ENCODE results near the gene CACNA1I. TPM values are rescaled to one million over a fixed set of nuclear protein-coding genes. Genes with fewer than 3 reads are reported as not detected.

CACNA1I gene
- total RNA-seq, 2 donors from 2014 or later = 0.08 TPM; not detected in 1

- no peaks in the 10 kb centered on the region for H3K27me3 ChIP-seq
- no peak overlapping the region for H3K4me3 ChIP-seq
- no peaks in the 10 kb centered on the region for H3K36me3 ChIP-seq
- peaks cover 8 to 26% of the 10 kb centered on the region in 2 donors for H3K9me3 ChIP-seq
- no peak overlapping the region for H3K27ac ChIP-seq
- peaks cover 0 to 4% of the 10 kb centered on the region in 2 donors for H3K4me1 ChIP-seq
- no peak for DNase-seq (ENCODE audit: low spot score)
- TF ChIP-seq, protein P1, sequence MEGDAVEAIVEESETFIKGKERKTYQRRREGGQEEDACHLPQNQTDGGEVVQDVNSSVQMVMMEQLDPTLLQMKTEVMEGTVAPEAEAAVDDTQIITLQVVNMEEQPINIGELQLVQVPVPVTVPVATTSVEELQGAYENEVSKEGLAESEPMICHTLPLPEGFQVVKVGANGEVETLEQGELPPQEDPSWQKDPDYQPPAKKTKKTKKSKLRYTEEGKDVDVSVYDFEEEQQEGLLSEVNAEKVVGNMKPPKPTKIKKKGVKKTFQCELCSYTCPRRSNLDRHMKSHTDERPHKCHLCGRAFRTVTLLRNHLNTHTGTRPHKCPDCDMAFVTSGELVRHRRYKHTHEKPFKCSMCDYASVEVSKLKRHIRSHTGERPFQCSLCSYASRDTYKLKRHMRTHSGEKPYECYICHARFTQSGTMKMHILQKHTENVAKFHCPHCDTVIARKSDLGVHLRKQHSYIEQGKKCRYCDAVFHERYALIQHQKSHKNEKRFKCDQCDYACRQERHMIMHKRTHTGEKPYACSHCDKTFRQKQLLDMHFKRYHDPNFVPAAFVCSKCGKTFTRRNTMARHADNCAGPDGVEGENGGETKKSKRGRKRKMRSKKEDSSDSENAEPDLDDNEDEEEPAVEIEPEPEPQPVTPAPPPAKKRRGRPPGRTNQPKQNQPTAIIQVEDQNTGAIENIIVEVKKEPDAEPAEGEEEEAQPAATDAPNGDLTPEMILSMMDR (IDR thresholded peaks at IDR 0.05) = no peak
Measured at GRCh38 chr22:39669432-39669831, 98.9 kb downstream of the CACNA1I start.

DNA sequence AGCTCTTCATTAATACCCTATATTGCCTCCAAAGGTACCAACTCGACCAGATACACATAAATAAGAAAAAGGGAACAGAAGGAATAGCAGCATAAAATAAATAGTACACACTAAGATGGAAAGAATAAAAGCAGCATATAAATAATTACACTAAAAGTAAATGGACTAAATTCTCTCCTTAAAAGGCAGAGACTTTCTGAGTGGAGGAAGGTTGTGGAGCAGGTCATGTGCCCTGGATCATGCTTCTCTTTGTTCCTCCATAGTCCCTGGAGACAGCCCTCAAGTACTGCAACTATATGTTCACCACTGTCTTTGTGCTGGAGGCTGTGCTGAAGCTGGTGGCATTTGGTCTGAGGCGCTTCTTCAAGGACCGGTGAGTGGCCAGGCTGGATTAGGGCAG lies 101.4 kb downstream of the CACNA1I start:
- H3K27me3 ChIP-seq = no peaks in the 10 kb centered on the region
- DNase-seq (ENCODE audit: low spot score) = no peak
- no peaks in the 10 kb centered on the region for H3K36me3 ChIP-seq
- H3K9me3 ChIP-seq = peaks cover 8 to 26% of the 10 kb centered on the region in 2 donors
- H3K4me1 ChIP-seq = no peaks in the 10 kb centered on the region
- no peak overlapping the region for H3K4me3 ChIP-seq
- no peak overlapping the region for H3K27ac ChIP-seq
- TF ChIP-seq, protein P1 (IDR thresholded peaks at IDR 0.05) = no peak

DNA sequence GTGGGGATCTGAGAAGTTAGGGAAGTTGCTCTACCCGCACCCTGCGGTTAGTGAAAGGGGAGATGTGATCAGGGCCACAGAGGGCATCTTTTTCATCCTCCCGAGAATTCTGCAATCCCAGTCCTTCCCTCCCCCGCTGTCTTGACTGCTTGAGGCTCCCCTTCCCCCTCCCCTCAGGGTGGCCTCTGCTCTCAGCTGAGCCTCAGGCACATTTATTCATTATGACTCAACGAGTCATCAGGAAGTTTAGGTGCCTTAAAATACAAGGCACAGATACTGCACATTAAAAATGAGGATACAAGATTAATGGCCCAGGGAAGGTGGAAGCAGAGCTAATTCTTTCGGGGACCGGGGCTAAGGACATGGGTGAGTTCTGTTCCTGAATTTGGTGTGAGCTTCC lies 104.0 kb downstream of the CACNA1I start:
- no peak overlapping the region for H3K4me3 ChIP-seq
- no peak for DNase-seq (ENCODE audit: low spot score)
- H3K4me1 ChIP-seq = no peaks in the 10 kb centered on the region
- no peak overlapping the region for H3K27ac ChIP-seq
- no peaks in the 10 kb centered on the region for H3K27me3 ChIP-seq
- H3K36me3 ChIP-seq = no peaks in the 10 kb centered on the region
- TF ChIP-seq, protein P1 (IDR thresholded peaks at IDR 0.05) = no peak
- peaks cover 8 to 26% of the 10 kb centered on the region in 2 donors for H3K9me3 ChIP-seq

GRCh38 chr22:39675947-39676346 lies 105.4 kb downstream of the CACNA1I start:
- Histone ChIP-seq H3K4me3 (no peak overlapping the region), H3K4me1 (no peaks in the 10 kb centered on the region), H3K9me3 (peaks cover 8 to 21% of the 10 kb centered on the region in 2 donors), H3K27me3 (no peaks in the 10 kb centered on the region), H3K36me3 (no peaks in the 10 kb centered on the region), H3K27ac (no peak overlapping the region)
- TF ChIP-seq, protein P1 (IDR thresholded peaks at IDR 0.05) = no peak
- no peak for DNase-seq (ENCODE audit: low spot score)

DNA sequence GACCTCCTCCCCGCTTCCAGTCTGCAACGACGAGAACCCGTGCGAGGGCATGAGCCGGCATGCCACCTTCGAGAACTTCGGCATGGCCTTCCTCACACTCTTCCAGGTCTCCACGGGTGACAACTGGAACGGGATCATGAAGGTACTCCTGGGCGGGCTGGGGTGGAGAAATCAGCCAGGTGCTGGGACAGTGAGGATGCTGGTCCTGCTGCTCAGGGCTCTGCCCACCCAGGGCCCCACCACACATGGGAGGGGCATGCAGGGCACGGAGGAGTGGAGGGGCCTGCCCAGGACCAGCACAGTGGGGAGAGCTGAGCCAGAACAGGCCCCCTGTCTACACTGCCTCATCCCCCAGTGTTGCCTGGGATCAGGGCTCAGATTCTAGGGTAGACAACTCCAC lies 107.4 kb downstream of the CACNA1I start:
- Histone ChIP-seq H3K9me3 (peaks cover 0 to 2% of the 10 kb centered on the region in 2 donors), H3K4me1 (no peaks in the 10 kb centered on the region), H3K27ac (no peak overlapping the region), H3K36me3 (no peaks in the 10 kb centered on the region), H3K27me3 (no peaks in the 10 kb centered on the region), H3K4me3 (no peak overlapping the region)
- no peak for DNase-seq (ENCODE audit: low spot score)
- TF ChIP-seq, protein P1 (IDR thresholded peaks at IDR 0.05) = no peak

DNA sequence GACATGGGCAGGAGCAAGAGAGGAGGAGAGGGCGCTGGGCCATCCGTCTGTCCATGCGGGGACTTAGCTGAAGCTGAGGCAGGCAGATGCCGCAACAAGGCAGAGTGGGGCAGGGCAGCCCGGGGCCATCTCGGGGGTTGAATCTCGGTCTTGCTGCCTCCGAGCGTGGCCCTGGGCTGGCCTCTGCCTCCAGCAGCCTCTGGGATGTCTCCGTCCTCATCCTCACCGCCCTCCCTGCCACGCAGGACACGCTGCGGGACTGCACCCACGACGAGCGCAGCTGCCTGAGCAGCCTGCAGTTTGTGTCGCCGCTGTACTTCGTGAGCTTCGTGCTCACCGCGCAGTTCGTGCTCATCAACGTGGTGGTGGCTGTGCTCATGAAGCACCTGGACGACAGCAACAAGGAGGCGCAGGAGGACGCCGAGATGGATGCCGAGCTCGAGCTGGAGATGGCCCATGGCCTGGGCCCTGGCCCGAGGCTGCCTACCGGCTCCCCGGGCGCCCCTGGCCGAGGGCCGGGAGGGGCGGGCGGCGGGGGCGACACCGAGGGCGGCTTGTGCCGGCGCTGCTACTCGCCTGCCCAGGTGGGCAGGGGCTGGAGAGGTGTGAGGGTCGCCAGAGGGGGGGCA lies 108.4 kb downstream of the CACNA1I start:
- H3K27ac ChIP-seq = no peak overlapping the region
- TF ChIP-seq, protein P1 (IDR thresholded peaks at IDR 0.05) = no peak
- H3K4me1 ChIP-seq = no peaks in the 10 kb centered on the region
- H3K36me3 ChIP-seq = no peaks in the 10 kb centered on the region
- no peaks in the 10 kb centered on the region for H3K27me3 ChIP-seq
- H3K4me3 ChIP-seq = no peak overlapping the region
- H3K9me3 ChIP-seq = no peaks in the 10 kb centered on the region
- DNase-seq (ENCODE audit: low spot score) = no peak

All from right atrium auricular region (tissue), 2 donors.